B cell (primary cell): ENCODE results near the gene SHMT1. TPM values are rescaled to one million over a fixed set of nuclear protein-coding genes. Genes with fewer than 3 reads are reported as not detected.
"Not testable (repeated sequence)": the region's sequence is repeated elsewhere in the genome, so short reads cannot be mapped to it uniquely, and the experiment has no call there.

Experiments
- ATAC-seq: fragments of 200-7000 bp; cut with Tn5 transposase; one replicate; pipeline ENCODE4 v1.10.0; 2021; ENCODE audit warnings: low read depth, mild to moderate bottlenecking, moderate number of reproducible peaks, moderate library complexity
- CTCF ChIA-PET: fragments of 350-600 bp; sonication (Branson Sonifier 250); formaldehyde crosslinking; loops from one replicate; lab custom pipeline; 2021; ENCODE audit warnings: antibody characterized with exemption, inconsistent platforms; lab: Charles Lee
- POLR2A ChIA-PET: fragments of 350-600 bp; sonication (Branson Sonifier 250); formaldehyde crosslinking; loops from one replicate; lab custom pipeline; 2021; ENCODE audit warnings: antibody characterized with exemption; lab: Charles Lee
- DNase-seq: peaks from one replicate; pipeline ENCODE4 v3.0.0; 2013
- H2AFZ ChIP-seq: 2 replicates; pipeline ENCODE4 v1.6.1; 2012; ENCODE audit warnings: mild to moderate bottlenecking, low read depth, low read length; ENCODE audit not compliant: insufficient read depth, poor library complexity, severe bottlenecking
- H3K27ac ChIP-seq, 2 donors: 1 replicate in 1 of 2; 2 replicates in 1 of 2; pipeline ENCODE4 v1.5.1; 2012 to 2013; ENCODE audit warnings: low read length in 2 of 2, mild to moderate bottlenecking in 2 of 2, moderate library complexity in 1 of 2
- H3K27me3 ChIP-seq, 4 experiments: fragments of 200-600 bp in 1 of 4; sonication (generic) in 1 of 4; replicated peaks in 1 of 4; 1 replicate in 2 of 4; 2 replicates in 2 of 4; pipeline versions ENCODE4 v1.6.1 to v1.7.0; 2013 to 2016; ENCODE audit warnings: low read length in 3 of 4, mild to moderate bottlenecking in 2 of 4, mixed read lengths in 1 of 4, moderate library complexity in 1 of 4; ENCODE audit not compliant: insufficient read depth in 4 of 4, control insufficient read depth in 3 of 4; ENCODE audit errors: control extremely low read depth in 1 of 4
- H3K36me3 ChIP-seq, 2 experiments: replicated peaks in 1 of 2; 1 replicate in 1 of 2; 2 replicates in 1 of 2; pipeline versions ENCODE4 v1.6.1 to v1.7.1; 2013; ENCODE audit warnings: low read length in 1 of 2; ENCODE audit not compliant: insufficient read depth in 2 of 2, control insufficient read depth in 1 of 2; ENCODE audit errors: control extremely low read depth in 1 of 2, extremely low read depth in 1 of 2
- H3K4me1 ChIP-seq, 2 donors: fragments of 200-600 bp in 1 of 2; sonication (generic) in 1 of 2; 1 replicate in 1 of 2; 2 replicates in 1 of 2; pipeline versions ENCODE4 v1.5.1 to v1.6.1; 2013 to 2017; ENCODE audit warnings: low read length in 2 of 2; ENCODE audit not compliant: control insufficient read depth in 2 of 2, insufficient read depth in 2 of 2
- H3K4me2 ChIP-seq: replicated peaks from 2 replicates; pipeline ENCODE3; 2012; ENCODE audit warnings: mild to moderate bottlenecking, low read depth, low read length; ENCODE audit not compliant: poor library complexity, severe bottlenecking
- H3K4me3 ChIP-seq, 5 experiments: fragments of 200-600 bp in 1 of 5; sonication (generic) in 1 of 5; 1 replicate in 3 of 5; 2 replicates in 2 of 5; pipeline versions ENCODE4 v1.5.1 to v1.7.0; 2011 to 2016; ENCODE audit warnings: low read length in 4 of 5, mild to moderate bottlenecking in 4 of 5, low read depth in 2 of 5, control low read depth in 1 of 5, moderate library complexity in 1 of 5; ENCODE audit not compliant: insufficient read depth in 1 of 5; ENCODE audit errors: control extremely low read depth in 1 of 5, extremely low read depth in 1 of 5
- H3K79me2 ChIP-seq: fragments of 200-600 bp; sonication (generic); one replicate; pipeline ENCODE4 v1.6.0; 2016; ENCODE audit warnings: low read length; ENCODE audit not compliant: control insufficient read depth, insufficient read depth
- H3K9ac ChIP-seq: fragments of 200-600 bp; sonication (generic); 2 replicates; pipeline ENCODE4 v1.6.1; 2017; ENCODE audit warnings: mild to moderate bottlenecking, low read length, moderate library complexity
- H3K9me3 ChIP-seq, 3 donors: one replicate each; pipeline versions ENCODE4 v1.6.1 to v1.7.1; 2013; ENCODE audit warnings: low read length in 2 of 3; ENCODE audit not compliant: control insufficient read depth in 2 of 3, insufficient read depth in 1 of 3; ENCODE audit errors: control extremely low read depth in 1 of 3
- H4K20me1 ChIP-seq: 2 replicates; pipeline ENCODE4 v1.6.0; 2012; ENCODE audit warnings: mild to moderate bottlenecking, low read length; ENCODE audit not compliant: insufficient read depth, control insufficient read depth, poor library complexity, severe bottlenecking
- H3K27ac Mint-ChIP-seq: one replicate; pipeline ENCODE4 v1.8.0; 2021; ENCODE audit warnings: mixed read lengths
- H3K27me3 Mint-ChIP-seq: one replicate; pipeline ENCODE4 v1.8.0; 2021; ENCODE audit warnings: mixed read lengths
- H3K4me1 Mint-ChIP-seq: one replicate; pipeline ENCODE4 v1.8.0; 2021; ENCODE audit warnings: mixed read lengths
- H3K4me3 Mint-ChIP-seq: one replicate; pipeline ENCODE4 v1.8.0; 2021; ENCODE audit warnings: mixed read lengths
- H3K9me3 Mint-ChIP-seq: one replicate; pipeline ENCODE4 v1.8.0; 2022; ENCODE audit warnings: mixed read lengths; ENCODE audit not compliant: insufficient read depth
- CTCF ChIP-seq: fragments of 200-600 bp; IDR thresholded peaks from one replicate; pipeline ENCODE4 v1.8.0; 2022; ENCODE audit warnings: antibody characterized with exemption, mild to moderate bottlenecking
- EZH2 ChIP-seq: IDR thresholded peaks from 2 replicates; pipeline ENCODE4 v1.6.1; 2012; ENCODE audit warnings: borderline replicate concordance, low read depth, mild to moderate bottlenecking, moderate library complexity, low read length; ENCODE audit not compliant: insufficient read depth, poor library complexity, severe bottlenecking
- WGBS: methylation state at CpG from one replicate; pipeline ENCODE4 v1.1.5; 2013; ENCODE audit warnings: missing lambda C conversion rate; ENCODE audit not compliant: insufficient coverage; 5-methylcytosine and 5-hydroxymethylcytosine counted together
- intact Hi-C: fragments of 100-400 bp; cut with micrococcal nuclease; formaldehyde crosslinking; loops from one replicate; pipeline ENCODE4 v1.10.0; 2022
- polyA plus RNA-seq: library from polyadenylated mRNA; depleted of rRNA; stranded (reverse); fragments of >200 nt; gene quantifications from 2 replicates; pipeline ENCODE4 v1.2.3, GENCODE V29; 2012
- total RNA-seq, 2 donors: library from RNA; stranded (reverse); fragments of 120-200 nt in 1 of 2; gene quantifications; 1 replicate in 1 of 2; 2 replicates in 1 of 2; pipeline versions ENCODE4 v1.2.3 to v1.2.4, GENCODE V29; 2013 to 2022

The SHMT1 gene
- total and polyA plus RNA-seq, 2 donors (not counting 1 experiment from before 2014, with no cell fraction given), result 6.9 to 23.5 TPM

- peaks cover 8% of the 10 kb centered on the region for H3K27me3 Mint-ChIP-seq
- no CpG with 5 or more reads among the region's 7 CpGs for WGBS
- ChIA-PET CTCF (no interaction called here), POLR2A (no interaction called here)
- peaks cover 0 to 6% (median 2%) of the 10 kb centered on the region in 4 experiments for H3K27me3 ChIP-seq
- no peak overlapping the region for H2AFZ ChIP-seq
- no peaks in the 10 kb centered on the region for H3K36me3 ChIP-seq
- TF ChIP-seq CTCF (no peak), EZH2 (no peak)
- H3K9me3 ChIP-seq, result peaks cover 0 to 4% (median 4%) of the 10 kb centered on the region in 3 donors
- peaks cover 7% of the 10 kb centered on the region for H3K4me1 Mint-ChIP-seq
- peaks cover 7 to 13% of the 10 kb centered on the region in 2 donors for H3K4me1 ChIP-seq
- no peak overlapping the region for H3K4me2 ChIP-seq
- no peak overlapping the region for H3K4me3 ChIP-seq
- no peaks in the 10 kb centered on the region for H3K79me2 ChIP-seq
- H3K9ac ChIP-seq, result no peak overlapping the region
- no peaks in the 10 kb centered on the region for H4K20me1 ChIP-seq
- H3K27ac ChIP-seq, result no peak overlapping the region
- H3K4me3 Mint-ChIP-seq, result no peak overlapping the region
- no peaks in the 10 kb centered on the region for H3K9me3 Mint-ChIP-seq
- intact Hi-C loops, result no loop called here
- H3K27ac Mint-ChIP-seq, result no peak overlapping the region
- no peak for DNase-seq
- ATAC-seq, result no peak
Observed at GRCh38 chr17:18374216-18374615, 10.9 kb upstream of the SHMT1 start.

DNA sequence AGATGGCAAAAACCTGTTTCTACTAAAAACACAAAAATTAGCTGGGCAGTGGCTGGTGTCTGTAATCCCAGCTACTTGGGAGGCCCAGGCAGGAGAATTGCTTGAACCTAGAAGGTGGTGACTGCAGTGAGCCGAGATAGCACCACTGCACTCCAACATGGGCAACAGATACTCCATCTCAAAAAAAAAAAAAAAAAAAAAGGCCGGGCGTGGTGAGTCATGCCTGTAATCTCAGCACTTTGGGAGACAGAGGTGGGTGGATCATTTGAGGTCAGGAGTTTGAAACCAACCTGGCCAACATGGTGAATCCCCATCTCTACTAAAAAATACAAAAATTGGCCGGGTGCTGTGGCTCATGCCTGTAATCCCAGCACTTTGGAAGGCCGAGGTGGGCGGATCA is 9.8 kb upstream of the SHMT1 start:
- not testable (repeated sequence) for H4K20me1 ChIP-seq, H3K27me3 Mint-ChIP-seq, H3K4me3 ChIP-seq

More for the DNA sequence above, 9.8 kb upstream of the SHMT1 start:
- H2AFZ ChIP-seq, POLR2A ChIA-PET, H3K79me2 ChIP-seq, CTCF ChIA-PET, DNase-seq, ATAC-seq, H3K9me3 ChIP-seq, H3K4me2 ChIP-seq, H3K27me3 ChIP-seq, H3K36me3 ChIP-seq, H3K27ac Mint-ChIP-seq, H3K4me3 Mint-ChIP-seq, H3K9ac ChIP-seq, H3K27ac ChIP-seq, H3K9me3 Mint-ChIP-seq, H3K4me1 Mint-ChIP-seq, intact Hi-C loops: not testable (repeated sequence)
- WGBS, result no CpG with 5 or more reads among the region's 6 CpGs
- peaks cover 7 to 11% of the 10 kb centered on the region in 2 donors for H3K4me1 ChIP-seq
